IPS-15b (cell line): Measurements from ENCODE around the gene AK1.
A peak's percentile ranks its signal among the peaks of the same experiment; 100 is the strongest.

Experiments used
- H3K27me3 ChIP-seq: one replicate; pipeline ENCODE4 v1.6.1; 2013; ENCODE audit warnings: low read length; ENCODE audit not compliant: control insufficient read depth, insufficient read depth
- H3K36me3 ChIP-seq: one replicate; pipeline ENCODE4 v1.6.1; 2013; ENCODE audit warnings: low read length; ENCODE audit not compliant: control insufficient read depth, insufficient read depth
- H3K4me1 ChIP-seq: one replicate; pipeline ENCODE4 v1.6.1; 2013; ENCODE audit warnings: mild to moderate bottlenecking, low read length; ENCODE audit not compliant: control insufficient read depth, insufficient read depth
- H3K4me3 ChIP-seq: one replicate; pipeline ENCODE4 v1.5.1; 2013; ENCODE audit warnings: low read depth, low read length
- H3K9ac ChIP-seq: one replicate; pipeline ENCODE4 v1.6.1; 2013; ENCODE audit warnings: low read depth, mild to moderate bottlenecking, low read length
- H3K9me3 ChIP-seq: one replicate; pipeline ENCODE4 v1.6.1; 2013; ENCODE audit warnings: mild to moderate bottlenecking, low read length; ENCODE audit not compliant: control insufficient read depth, insufficient read depth

AK1 gene

GRCh38 chr9:127877566-127877998, at the start of gene AK1:
Gene AK1, minus strand, starts transcription at chr9:127877675. Its CDS starts 3,058 bp downstream, at chr9:127874617.
- peak within 1 kb of the TSS; percentile 79 for H3K4me3 ChIP-seq
- H3K27me3 ChIP-seq: peaks cover 3% of the 10 kb centered on the region
- no peaks in the 10 kb centered on the region for H3K9me3 ChIP-seq
- H3K9ac ChIP-seq: peak within 1 kb of the TSS; percentile 76
- no peaks in the 10 kb centered on the region for H3K36me3 ChIP-seq
- H3K4me1 ChIP-seq: no peaks in the 10 kb centered on the region

GRCh38 chr9:127926906-127927200, 49.4 kb upstream of the AK1 start:
- H3K36me3 ChIP-seq: no peaks in the 10 kb centered on the region
- H3K27me3 ChIP-seq: peaks cover 26% of the 10 kb centered on the region
- no peaks in the 10 kb centered on the region for H3K9me3 ChIP-seq
- peak overlapping the region; percentile 90 for H3K4me3 ChIP-seq
- H3K9ac ChIP-seq: no peak overlapping the region
- H3K4me1 ChIP-seq: peaks cover 12% of the 10 kb centered on the region

DNA sequence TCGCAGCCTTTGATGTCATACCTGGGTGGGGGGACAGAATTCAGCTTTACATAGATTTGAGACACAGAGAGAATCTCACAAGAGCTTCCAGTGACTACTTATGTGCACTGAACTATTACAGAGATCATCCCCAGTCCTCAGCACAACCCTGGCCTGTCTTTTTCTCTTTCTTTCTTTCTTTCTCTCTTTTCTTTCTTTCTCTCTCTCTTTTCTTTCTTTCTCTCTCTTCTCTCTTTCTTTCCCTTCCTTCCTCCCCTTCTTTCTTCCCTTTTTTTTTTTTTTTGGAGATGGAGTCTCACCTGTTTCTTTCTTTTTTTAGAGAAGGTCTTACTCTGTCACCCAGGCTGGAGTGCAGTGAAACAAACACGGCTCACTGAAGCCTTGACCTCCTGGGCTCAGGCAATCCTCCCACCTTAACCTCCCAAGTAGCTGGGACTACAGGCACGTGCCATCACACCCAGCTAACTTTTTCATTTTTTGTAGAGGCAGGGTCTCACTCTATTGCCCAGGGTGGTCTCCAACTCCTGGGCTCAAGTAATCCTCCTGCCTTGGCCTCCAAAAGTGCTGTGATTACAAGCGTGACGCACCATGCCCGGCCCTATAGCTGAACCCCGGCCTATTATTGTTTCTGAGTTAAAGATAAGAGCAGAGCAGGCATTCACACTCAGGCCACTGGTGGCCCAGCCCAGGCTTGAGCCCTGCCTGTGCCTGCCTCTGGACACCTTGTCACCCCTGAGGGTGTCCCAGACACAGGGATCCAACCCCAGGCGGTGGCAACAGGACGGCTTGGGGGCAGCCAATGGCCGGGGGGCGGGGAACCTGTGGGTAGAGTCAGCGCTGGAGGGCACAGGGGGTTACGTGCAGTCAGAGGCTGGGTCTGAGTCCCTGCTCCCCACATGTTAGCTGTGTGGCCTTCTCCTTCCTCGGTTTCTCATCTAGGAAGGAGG, 48.8 kb upstream of the AK1 start:
- H3K9me3 ChIP-seq: no peaks in the 10 kb centered on the region
- H3K4me3 ChIP-seq: peak overlapping the region; percentile 90
- H3K27me3 ChIP-seq: peaks cover 29% of the 10 kb centered on the region
- no peaks in the 10 kb centered on the region for H3K36me3 ChIP-seq
- peaks cover 9% of the 10 kb centered on the region for H3K4me1 ChIP-seq
- H3K9ac ChIP-seq: no peak overlapping the region

- H3K9me3 ChIP-seq: no peaks in the 10 kb centered on the region
- H3K9ac ChIP-seq: no peak overlapping the region
- no peak overlapping the region for H3K4me3 ChIP-seq
- H3K4me1 ChIP-seq: peaks cover 9% of the 10 kb centered on the region
- H3K36me3 ChIP-seq: no peaks in the 10 kb centered on the region
- peaks cover 32% of the 10 kb centered on the region for H3K27me3 ChIP-seq
Measured at GRCh38 chr9:127924736-127925444, 47.4 kb upstream of the AK1 start.

GRCh38 chr9:127923771-127924170, 46.3 kb upstream of the AK1 start:
- Histone ChIP-seq H3K4me3 (no peak overlapping the region), H3K9me3 (no peaks in the 10 kb centered on the region), H3K27me3 (peaks cover 24% of the 10 kb centered on the region), H3K9ac (no peak overlapping the region), H3K4me1 (peaks cover 5% of the 10 kb centered on the region), H3K36me3 (no peaks in the 10 kb centered on the region)

DNA sequence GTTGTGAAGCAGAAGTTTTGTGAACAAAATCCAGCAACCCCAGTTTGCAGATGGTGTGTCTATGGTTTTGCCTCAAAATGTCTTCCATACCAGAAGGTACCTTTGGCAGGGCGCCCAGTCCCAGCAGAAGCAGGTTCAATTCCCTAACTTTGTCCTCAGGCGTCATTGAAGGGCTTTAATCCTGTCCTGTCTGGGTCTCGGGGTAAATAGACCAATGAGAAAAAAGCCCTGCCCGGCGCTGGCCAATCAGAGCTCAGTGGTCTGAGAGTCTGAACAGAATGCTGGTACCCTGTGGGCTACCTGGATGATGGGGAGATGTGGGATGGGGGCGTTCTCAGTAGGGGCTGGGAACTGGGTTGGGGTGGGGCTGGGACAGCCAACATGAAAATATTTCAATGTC, 45.6 kb upstream of the AK1 start:
- no peaks in the 10 kb centered on the region for H3K9me3 ChIP-seq
- no peak overlapping the region for H3K4me3 ChIP-seq
- H3K4me1 ChIP-seq: peaks cover 2% of the 10 kb centered on the region
- peaks cover 17% of the 10 kb centered on the region for H3K27me3 ChIP-seq
- no peak overlapping the region for H3K9ac ChIP-seq
- no peaks in the 10 kb centered on the region for H3K36me3 ChIP-seq

DNA sequence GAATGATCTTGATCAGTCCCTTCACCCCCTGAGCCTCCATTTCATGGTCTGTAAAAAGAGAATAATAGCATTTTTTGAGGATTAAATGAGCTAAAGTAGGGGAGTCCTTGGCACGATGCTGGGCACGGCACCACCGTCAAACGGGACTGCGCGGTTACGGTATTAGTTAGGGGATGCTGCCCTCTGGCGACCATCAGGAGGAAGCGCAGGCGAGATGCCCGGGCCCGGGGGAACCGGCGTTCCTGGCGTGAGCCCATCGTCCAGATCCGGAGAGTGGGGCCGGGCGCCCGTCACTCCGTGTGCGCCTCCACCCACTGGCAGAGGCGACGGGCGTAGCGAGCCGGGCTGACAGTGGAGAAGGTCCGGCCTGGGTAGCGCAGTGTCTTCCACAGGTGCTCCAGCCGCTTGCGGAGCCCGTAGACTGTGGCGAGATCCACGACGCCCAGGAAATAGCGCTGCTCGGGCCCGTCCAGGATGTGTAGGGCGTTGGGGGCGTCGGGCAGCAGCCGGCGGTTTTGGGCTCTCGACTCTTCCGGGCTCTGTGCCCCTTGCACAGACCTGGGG, 44.2 kb upstream of the AK1 start:
- Histone ChIP-seq H3K9ac (no peak overlapping the region), H3K4me3 (peak overlapping the region; percentile 45), H3K36me3 (no peaks in the 10 kb centered on the region), H3K9me3 (no peaks in the 10 kb centered on the region), H3K4me1 (peaks cover 6% of the 10 kb centered on the region), H3K27me3 (peaks cover 16% of the 10 kb centered on the region)

- Histone ChIP-seq H3K9me3 (no peaks in the 10 kb centered on the region), H3K4me3 (no peak overlapping the region), H3K27me3 (peaks cover 18% of the 10 kb centered on the region), H3K36me3 (no peaks in the 10 kb centered on the region), H3K9ac (no peak overlapping the region), H3K4me1 (peaks cover 6% of the 10 kb centered on the region)
Measured at GRCh38 chr9:127920794-127921193, 43.3 kb upstream of the AK1 start.

GRCh38 chr9:127919253-127919815, 41.9 kb upstream of the AK1 start:
- Histone ChIP-seq H3K9me3 (no peaks in the 10 kb centered on the region), H3K4me1 (peaks cover 6% of the 10 kb centered on the region), H3K27me3 (peaks cover 18% of the 10 kb centered on the region), H3K9ac (no peak overlapping the region), H3K4me3 (no peak overlapping the region), H3K36me3 (no peaks in the 10 kb centered on the region)

- H3K4me1 ChIP-seq: peaks cover 6% of the 10 kb centered on the region
- H3K27me3 ChIP-seq: peaks cover 18% of the 10 kb centered on the region
- no peaks in the 10 kb centered on the region for H3K36me3 ChIP-seq
- no peak overlapping the region for H3K9ac ChIP-seq
- no peak overlapping the region for H3K4me3 ChIP-seq
- no peaks in the 10 kb centered on the region for H3K9me3 ChIP-seq
Measured at GRCh38 chr9:127918183-127919107, 41.0 kb upstream of the AK1 start.

DNA sequence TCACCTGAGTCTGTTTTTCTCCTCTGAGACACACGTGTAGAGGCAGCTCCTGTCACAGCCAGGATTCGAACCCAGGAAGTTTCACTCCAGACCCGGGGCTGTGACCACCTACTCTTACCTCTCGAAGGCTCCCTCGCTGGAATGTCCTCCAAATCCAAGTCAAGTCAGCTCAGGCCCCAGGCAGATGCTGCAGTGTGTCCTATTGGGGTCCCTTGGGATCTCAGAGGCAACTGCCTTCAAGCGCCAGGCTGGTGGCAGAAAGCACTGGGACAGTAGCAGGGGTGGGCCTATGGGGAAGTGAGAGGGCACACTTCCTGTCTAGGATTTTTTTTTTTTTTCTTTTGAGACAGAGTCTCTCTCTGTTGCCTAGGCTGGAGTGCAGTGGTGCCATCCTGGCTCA, 40.1 kb upstream of the AK1 start:
- Histone ChIP-seq H3K9me3 (no peaks in the 10 kb centered on the region), H3K9ac (no peak overlapping the region), H3K4me3 (no peak overlapping the region), H3K27me3 (peaks cover 18% of the 10 kb centered on the region), H3K36me3 (no peaks in the 10 kb centered on the region), H3K4me1 (peaks cover 6% of the 10 kb centered on the region)
